ENCODE measurements around the gene SLC38A1. TPM values are rescaled to one million over a fixed set of nuclear protein-coding genes. Genes with fewer than 3 reads are reported as not detected.
"Not testable (repeated sequence)": the region's sequence is repeated elsewhere in the genome, so short reads cannot be mapped to it uniquely, and the experiment has no call there.

SLC38A1 gene
- polyA plus RNA-seq, 4 donors: 3.6 to 50.8 (median 21.6) TPM

DNA sequence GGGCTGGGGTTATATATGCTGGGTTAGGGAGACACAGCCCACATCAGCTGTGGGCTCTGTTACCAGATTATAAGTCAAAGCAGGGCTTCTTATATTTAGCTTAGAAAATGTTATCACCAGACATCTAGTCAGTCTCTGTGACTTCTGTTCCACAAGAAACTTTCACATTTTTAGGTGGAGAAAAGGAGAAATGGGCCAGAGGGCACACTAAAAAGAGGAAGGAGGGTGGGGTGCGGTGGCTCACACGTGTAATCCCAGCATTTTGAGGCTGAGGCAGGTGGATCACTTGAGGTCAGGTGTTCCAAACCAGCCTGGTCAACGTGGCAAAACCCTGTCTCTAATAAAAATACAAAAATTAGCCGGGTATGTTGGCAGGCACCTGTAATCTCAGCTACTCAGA, 28.0 kb upstream of the SLC38A1 start:
- peaks cover 0 to 9% of the 10 kb centered on the region in 2 donors for H3K9me3 ChIP-seq (ENCODE audit: control insufficient read depth in 2 of 2, insufficient read depth in 1 of 2, low read depth in 1 of 2, low read length in 1 of 2)
- FAIRE-seq: no peak
- H3K27ac ChIP-seq (ENCODE audit: low read depth in 1 of 3, low read length in 2 of 3): no peak overlapping the region
- H3K4me1 ChIP-seq (ENCODE audit: control insufficient read depth in 3 of 3, insufficient read depth in 2 of 3, low read depth in 1 of 3, low read length in 2 of 3): no peaks in the 10 kb centered on the region
- no peaks in the 10 kb centered on the region for H3K27me3 ChIP-seq (ENCODE audit: control insufficient read depth in 3 of 3, insufficient read depth in 3 of 3, low read length in 3 of 3)
- 68 to 76% (median 72%) methylated on average over 4 of the region's 4 CpGs for WGBS, 3 donors
- no peak for DNase-seq
- H3K4me3 ChIP-seq (ENCODE audit: low read depth in 1 of 3, low read length in 3 of 3): no peak overlapping the region
- H3K36me3 ChIP-seq (ENCODE audit: control insufficient read depth in 3 of 3, insufficient read depth in 2 of 3, low read depth in 1 of 3, low read length in 3 of 3): no peaks in the 10 kb centered on the region

DNA sequence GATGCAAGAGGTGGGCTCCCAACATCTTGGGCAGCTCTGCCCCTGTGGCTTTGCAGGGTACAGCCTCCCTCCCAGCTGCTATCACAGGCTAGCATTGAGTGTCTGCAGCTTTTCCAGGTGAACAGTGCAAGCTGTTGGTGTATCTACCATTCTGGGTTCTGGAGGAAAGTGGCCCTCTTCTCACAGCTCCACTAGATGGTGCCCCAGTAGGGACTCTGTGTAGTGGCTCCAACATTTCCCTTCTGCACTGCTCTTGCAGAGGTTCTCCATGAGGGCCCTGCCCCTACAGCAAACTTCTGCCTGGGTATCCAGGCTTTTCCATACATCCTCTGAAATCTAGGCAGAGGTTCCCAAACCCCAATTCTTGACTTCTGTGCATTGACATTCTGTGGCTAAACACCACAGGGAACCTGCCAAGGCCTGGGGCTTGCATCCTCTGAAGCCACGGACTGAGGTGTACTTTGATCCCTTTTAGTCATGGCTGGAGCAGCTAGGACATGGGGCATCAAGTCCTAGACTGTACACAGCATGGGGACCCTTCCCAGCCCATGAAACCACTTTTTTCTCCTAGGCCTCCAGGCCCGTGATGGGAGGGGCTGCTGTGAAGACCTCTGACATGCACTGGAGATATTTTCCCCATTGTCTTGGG, 24.0 kb upstream of the SLC38A1 start:
- H3K9me3 ChIP-seq (ENCODE audit: control insufficient read depth in 2 of 2, insufficient read depth in 1 of 2, low read depth in 1 of 2, low read length in 1 of 2): peaks cover 0 to 10% of the 10 kb centered on the region in 2 donors
- no peak for DNase-seq
- H3K36me3 ChIP-seq (ENCODE audit: control insufficient read depth in 3 of 3, insufficient read depth in 2 of 3, low read depth in 1 of 3, low read length in 3 of 3): no peaks in the 10 kb centered on the region
- no peaks in the 10 kb centered on the region for H3K27me3 ChIP-seq (ENCODE audit: control insufficient read depth in 3 of 3, insufficient read depth in 3 of 3, low read length in 3 of 3)
- H3K27ac ChIP-seq (ENCODE audit: low read depth in 1 of 3, low read length in 2 of 3): no peak overlapping the region
- H3K4me1 ChIP-seq (ENCODE audit: control insufficient read depth in 3 of 3, insufficient read depth in 2 of 3, low read depth in 1 of 3, low read length in 2 of 3): no peaks in the 10 kb centered on the region
- no peak overlapping the region for H3K4me3 ChIP-seq (ENCODE audit: low read depth in 1 of 3, low read length in 3 of 3)
- no peak for FAIRE-seq
- WGBS, 3 donors: 55 to 78% (median 68%) methylated on average over 2 of the region's 2 CpGs

GRCh38 chr12:46291953-46292352, 23.1 kb upstream of the SLC38A1 start:
- not testable (repeated sequence) for H3K27me3 ChIP-seq (ENCODE audit: control insufficient read depth in 3 of 3, insufficient read depth in 3 of 3, low read length in 3 of 3); H3K36me3 ChIP-seq (ENCODE audit: control insufficient read depth in 3 of 3, insufficient read depth in 2 of 3, low read depth in 1 of 3, low read length in 3 of 3); DNase-seq; H3K4me3 ChIP-seq (ENCODE audit: low read depth in 1 of 3, low read length in 3 of 3); FAIRE-seq; H3K27ac ChIP-seq (ENCODE audit: low read depth in 1 of 3, low read length in 2 of 3); H3K4me1 ChIP-seq (ENCODE audit: control insufficient read depth in 3 of 3, insufficient read depth in 2 of 3, low read depth in 1 of 3, low read length in 2 of 3)
- H3K9me3 ChIP-seq (ENCODE audit: control insufficient read depth in 2 of 2, insufficient read depth in 1 of 2, low read depth in 1 of 2, low read length in 1 of 2): peaks cover 0 to 10% of the 10 kb centered on the region in 2 donors
- 95 to 99% (median 98%) methylated on average over 3 of the region's 3 CpGs for WGBS, 3 donors

GRCh38 chr12:46285177-46285576, 16.3 kb upstream of the SLC38A1 start:
- DNase-seq; H3K4me1 ChIP-seq (ENCODE audit: control insufficient read depth in 3 of 3, insufficient read depth in 2 of 3, low read depth in 1 of 3, low read length in 2 of 3); FAIRE-seq; H3K4me3 ChIP-seq (ENCODE audit: low read depth in 1 of 3, low read length in 3 of 3); H3K36me3 ChIP-seq (ENCODE audit: control insufficient read depth in 3 of 3, insufficient read depth in 2 of 3, low read depth in 1 of 3, low read length in 3 of 3); H3K27ac ChIP-seq (ENCODE audit: low read depth in 1 of 3, low read length in 2 of 3); H3K27me3 ChIP-seq (ENCODE audit: control insufficient read depth in 3 of 3, insufficient read depth in 3 of 3, low read length in 3 of 3): not testable (repeated sequence)
- 52 to 59% (median 58%) methylated on average over 2 of the region's 2 CpGs for WGBS, 3 donors
- H3K9me3 ChIP-seq (ENCODE audit: control insufficient read depth in 2 of 2, insufficient read depth in 1 of 2, low read depth in 1 of 2, low read length in 1 of 2): peaks cover 0 to 28% of the 10 kb centered on the region in 2 donors

- peaks cover 0 to 28% of the 10 kb centered on the region in 2 donors for H3K9me3 ChIP-seq (ENCODE audit: control insufficient read depth in 2 of 2, insufficient read depth in 1 of 2, low read depth in 1 of 2, low read length in 1 of 2)
- H3K4me3 ChIP-seq (ENCODE audit: low read depth in 1 of 3, low read length in 3 of 3): no peak overlapping the region
- H3K27me3 ChIP-seq (ENCODE audit: control insufficient read depth in 3 of 3, insufficient read depth in 3 of 3, low read length in 3 of 3): no peaks in the 10 kb centered on the region
- DNase-seq: no peak
- FAIRE-seq: no peak
- no peaks in the 10 kb centered on the region for H3K36me3 ChIP-seq (ENCODE audit: control insufficient read depth in 3 of 3, insufficient read depth in 2 of 3, low read depth in 1 of 3, low read length in 3 of 3)
- no peak overlapping the region for H3K27ac ChIP-seq (ENCODE audit: low read depth in 1 of 3, low read length in 2 of 3)
- no peaks in the 10 kb centered on the region for H3K4me1 ChIP-seq (ENCODE audit: control insufficient read depth in 3 of 3, insufficient read depth in 2 of 3, low read depth in 1 of 3, low read length in 2 of 3)
Observed at GRCh38 chr12:46282829-46283228, 14.0 kb upstream of the SLC38A1 start.

DNA sequence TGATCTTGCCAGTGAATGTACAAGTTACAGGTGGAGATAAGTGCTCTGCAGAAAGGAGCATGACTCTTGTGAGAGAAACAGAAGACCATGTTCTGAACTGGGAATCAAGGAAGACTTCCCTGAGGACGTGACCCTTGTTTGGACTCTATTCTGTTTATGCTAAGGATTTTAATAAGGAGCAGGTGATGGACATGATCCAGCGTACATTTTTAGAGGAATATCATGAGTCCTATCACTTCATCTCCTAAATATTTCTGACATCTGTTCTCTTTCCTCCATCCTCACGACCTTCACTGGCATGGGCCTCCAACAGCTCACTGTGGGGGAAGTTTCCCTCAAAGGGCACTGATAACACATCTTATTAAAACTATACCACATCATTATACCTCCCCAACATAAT, 7.9 kb upstream of the SLC38A1 start:
- no peaks in the 10 kb centered on the region for H3K27me3 ChIP-seq (ENCODE audit: control insufficient read depth in 3 of 3, insufficient read depth in 3 of 3, low read length in 3 of 3)
- no peak overlapping the region for H3K4me3 ChIP-seq (ENCODE audit: low read depth in 1 of 3, low read length in 3 of 3)
- 83 to 86% (median 84%) methylated on average over 3 of the region's 3 CpGs for WGBS, 3 donors
- peaks cover 0 to 3% of the 10 kb centered on the region in 2 donors for H3K9me3 ChIP-seq (ENCODE audit: control insufficient read depth in 2 of 2, insufficient read depth in 1 of 2, low read depth in 1 of 2, low read length in 1 of 2)
- H3K27ac ChIP-seq (ENCODE audit: low read depth in 1 of 3, low read length in 2 of 3): no peak overlapping the region
- no peaks in the 10 kb centered on the region for H3K36me3 ChIP-seq (ENCODE audit: control insufficient read depth in 3 of 3, insufficient read depth in 2 of 3, low read depth in 1 of 3, low read length in 3 of 3)
- DNase-seq (no peak), FAIRE-seq (no peak)
- H3K4me1 ChIP-seq (ENCODE audit: control insufficient read depth in 3 of 3, insufficient read depth in 2 of 3, low read depth in 1 of 3, low read length in 2 of 3): peaks cover 0 to 5% (median 0%) of the 10 kb centered on the region in 3 donors

DNA sequence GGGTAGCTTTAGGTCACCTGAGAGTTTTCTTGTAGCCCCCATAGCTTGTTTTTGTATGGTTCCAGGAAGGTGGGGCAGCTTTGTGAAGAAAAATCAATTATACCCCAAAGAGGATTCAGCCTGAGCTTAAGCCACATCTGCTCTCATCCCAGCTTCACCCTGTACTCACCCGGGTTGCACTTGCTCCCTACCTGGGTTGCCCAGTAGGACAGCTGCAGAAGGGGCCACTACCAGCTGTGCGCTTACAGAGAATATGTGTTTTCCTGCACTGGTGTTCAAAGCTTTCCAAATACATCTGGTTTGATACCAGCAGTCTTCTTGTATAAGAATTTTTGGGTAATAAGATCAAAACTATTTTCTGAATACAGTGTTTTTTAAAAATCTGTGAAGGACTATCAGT, 3.0 kb upstream of the SLC38A1 start:
- Histone ChIP-seq H3K27me3 (ENCODE audit: control insufficient read depth in 3 of 3, insufficient read depth in 3 of 3, low read length in 3 of 3) (peaks cover 0 to 15% (median 0%) of the 10 kb centered on the region in 3 donors), H3K9me3 (ENCODE audit: control insufficient read depth in 2 of 2, insufficient read depth in 1 of 2, low read depth in 1 of 2, low read length in 1 of 2) (no peaks in the 10 kb centered on the region), H3K27ac (ENCODE audit: low read depth in 1 of 3, low read length in 2 of 3) (no peak overlapping the region), H3K4me1 (ENCODE audit: control insufficient read depth in 3 of 3, insufficient read depth in 2 of 3, low read depth in 1 of 3, low read length in 2 of 3) (peaks cover 0 to 11% (median 0%) of the 10 kb centered on the region in 3 donors), H3K4me3 (ENCODE audit: low read depth in 1 of 3, low read length in 3 of 3) (no peak overlapping the region), H3K36me3 (ENCODE audit: control insufficient read depth in 3 of 3, insufficient read depth in 2 of 3, low read depth in 1 of 3, low read length in 3 of 3) (no peaks in the 10 kb centered on the region)
- WGBS, 3 donors: 80 to 89% (median 88%) methylated on average over 2 of the region's 2 CpGs
- no peak for DNase-seq
- FAIRE-seq: no peak

DNA sequence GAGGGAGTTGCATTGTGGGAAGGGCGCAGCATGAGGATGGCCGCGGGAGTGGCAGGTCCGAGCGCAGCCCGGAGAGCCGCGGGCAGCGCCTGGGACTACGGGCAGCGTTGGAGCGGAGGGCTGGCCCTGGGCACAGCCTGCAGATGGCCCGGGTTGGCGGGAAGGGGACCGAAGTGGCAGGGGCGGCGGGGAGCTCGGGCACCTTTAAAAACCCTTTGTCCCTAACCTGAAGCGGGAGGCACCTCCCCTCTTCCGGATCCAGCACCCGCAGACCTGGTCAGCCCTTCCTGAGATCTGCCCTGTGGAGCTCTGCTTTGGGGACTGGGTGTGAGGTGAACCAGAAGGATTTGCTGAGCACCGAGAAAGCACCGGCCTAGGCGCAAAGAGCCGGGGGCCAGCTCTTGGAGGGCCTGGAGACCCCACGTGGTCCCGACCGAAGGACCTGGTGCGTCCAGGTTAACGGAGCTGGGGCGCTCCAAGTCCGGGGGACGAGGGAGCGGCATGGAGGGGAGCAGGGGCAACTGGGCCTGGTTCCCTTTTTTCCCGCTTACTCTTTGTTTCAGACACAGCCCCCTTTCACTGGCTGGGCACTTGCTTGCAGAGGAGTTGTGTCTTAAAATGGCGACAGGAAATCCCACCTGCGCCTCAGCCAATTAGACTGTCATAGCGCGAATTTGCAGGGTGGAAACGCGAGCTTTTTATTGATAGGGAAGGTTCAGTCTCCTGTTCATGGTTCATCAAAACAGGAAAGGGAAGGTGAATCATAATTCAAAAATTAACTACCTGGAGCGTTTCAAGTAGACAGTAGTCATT, 792 bp upstream of the SLC38A1 start:
- Histone ChIP-seq H3K27me3 (ENCODE audit: control insufficient read depth in 3 of 3, insufficient read depth in 3 of 3, low read length in 3 of 3) (peaks cover 0 to 17% (median 0%) of the 10 kb centered on the region in 3 donors), H3K27ac (ENCODE audit: low read depth in 1 of 3, low read length in 2 of 3) (peak overlapping the region; percentile 91 to 96 (median 91)), H3K9me3 (ENCODE audit: control insufficient read depth in 2 of 2, insufficient read depth in 1 of 2, low read depth in 1 of 2, low read length in 1 of 2) (no peaks in the 10 kb centered on the region), H3K4me1 (ENCODE audit: control insufficient read depth in 3 of 3, insufficient read depth in 2 of 3, low read depth in 1 of 3, low read length in 2 of 3) (peaks cover 5 to 20% (median 8%) of the 10 kb centered on the region in 3 donors), H3K36me3 (ENCODE audit: control insufficient read depth in 3 of 3, insufficient read depth in 2 of 3, low read depth in 1 of 3, low read length in 3 of 3) (no peaks in the 10 kb centered on the region), H3K4me3 (ENCODE audit: low read depth in 1 of 3, low read length in 3 of 3) (peak overlapping the region; percentile 70 to 92 (median 92))
- WGBS, 3 donors: 5 to 17% (median 6%) methylated on average over 38 to 42 of the region's 42 CpGs
- no peak for FAIRE-seq
- peak; percentile 65 to 81 for DNase-seq

Data from small intestine (tissue), 7 donors.